KOPT-K1 (cell line): ENCODE data around the gene IFNA21.
A peak's percentile ranks its signal among the peaks of the same experiment; 100 is the strongest.
"Not testable (repeated sequence)": the region's sequence is repeated elsewhere in the genome, so short reads cannot be mapped to it uniquely, and the experiment has no call there.

ENCODE experiments used
- H3K27ac ChIP-seq: fragments of 200-600 bp; sonication (generic); 2 replicates; pipeline ENCODE4 v1.5.1; 2016; ENCODE audit warnings: antibody characterized with exemption, mild to moderate bottlenecking, low read depth, low read length; ENCODE audit not compliant: poor library complexity, severe bottlenecking
- H3K36me3 ChIP-seq: fragments of 200-600 bp; sonication (generic); 2 replicates; pipeline ENCODE4 v1.5.1; 2017; ENCODE audit warnings: antibody characterized with exemption, mild to moderate bottlenecking, low read length, moderate library complexity; ENCODE audit not compliant: insufficient read depth
- H3K9me3 ChIP-seq: fragments of 200-600 bp; sonication (generic); 2 replicates; pipeline ENCODE4 v1.5.1; 2017; ENCODE audit warnings: antibody characterized with exemption, low read length, mild to moderate bottlenecking; ENCODE audit not compliant: insufficient read depth, poor library complexity, severe bottlenecking

IFNA21 gene

DNA sequence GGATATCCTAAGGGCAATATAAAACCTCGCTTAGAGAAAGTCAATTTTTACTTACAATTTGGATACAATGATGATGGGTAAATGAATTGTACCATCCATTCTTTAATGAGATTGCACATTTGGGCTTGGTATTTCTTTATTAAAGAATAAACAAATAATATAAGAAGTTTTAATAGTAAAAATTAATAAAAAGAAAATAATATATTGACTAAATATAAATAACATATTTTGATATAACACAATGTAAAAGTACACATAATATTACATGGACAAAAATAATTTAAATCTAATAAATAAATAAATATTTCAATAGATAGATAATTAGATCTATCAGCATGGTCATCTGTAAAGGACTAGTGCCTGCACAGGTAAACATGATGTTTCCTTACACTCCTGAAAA is 944 bp downstream of the IFNA21 start:
- Histone ChIP-seq H3K36me3 (no peaks in the 10 kb centered on the region), H3K27ac (no peak overlapping the region), H3K9me3 (no peaks in the 10 kb centered on the region)

GRCh38 chr9:21160178-21160577 is 6.3 kb downstream of the IFNA21 start:
- Histone ChIP-seq H3K9me3 (peaks cover 7% of the 10 kb centered on the region), H3K36me3 (no peaks in the 10 kb centered on the region), H3K27ac (peak overlapping the region; percentile 15)

- Histone ChIP-seq H3K9me3 (peaks cover 7% of the 10 kb centered on the region), H3K36me3 (no peaks in the 10 kb centered on the region), H3K27ac (no peak overlapping the region)
Measured at GRCh38 chr9:21155501-21155900, 11.0 kb downstream of the IFNA21 start.

DNA sequence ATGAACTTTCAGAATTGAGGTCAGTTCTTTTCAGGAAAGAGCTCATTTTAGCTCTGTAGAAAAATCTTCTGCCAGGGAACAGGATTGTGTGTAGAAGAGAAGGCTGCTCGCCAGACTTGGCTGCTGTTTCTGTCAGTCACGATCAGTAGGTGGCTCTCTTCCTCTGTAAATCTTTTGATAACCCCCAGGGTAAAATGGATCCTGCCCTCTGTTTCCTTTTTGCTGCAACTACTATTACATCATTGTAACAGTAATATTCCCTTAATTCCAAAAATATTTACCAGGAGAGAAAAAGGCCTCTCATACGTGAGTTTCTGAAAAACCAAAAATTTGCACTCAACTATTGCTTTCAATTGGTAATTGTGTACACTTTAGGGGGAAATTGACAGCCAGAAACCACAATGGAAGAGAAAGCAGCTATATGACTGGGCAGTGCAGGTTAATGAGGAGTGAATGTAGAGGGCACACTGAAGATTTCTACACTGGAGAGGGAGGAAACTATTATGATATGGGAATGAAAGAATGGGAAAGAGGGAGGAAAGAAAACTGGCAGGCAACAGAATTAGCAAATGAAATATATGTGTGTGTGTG is 12.3 kb downstream of the IFNA21 start:
- Histone ChIP-seq H3K36me3 (no peaks in the 10 kb centered on the region), H3K9me3 (peaks cover 7% of the 10 kb centered on the region), H3K27ac (no peak overlapping the region)

- Histone ChIP-seq H3K9me3 (peaks cover 12% of the 10 kb centered on the region), H3K27ac (no peak overlapping the region), H3K36me3 (no peaks in the 10 kb centered on the region)
Measured at GRCh38 chr9:21153336-21154017, 13.0 kb downstream of the IFNA21 start.

DNA sequence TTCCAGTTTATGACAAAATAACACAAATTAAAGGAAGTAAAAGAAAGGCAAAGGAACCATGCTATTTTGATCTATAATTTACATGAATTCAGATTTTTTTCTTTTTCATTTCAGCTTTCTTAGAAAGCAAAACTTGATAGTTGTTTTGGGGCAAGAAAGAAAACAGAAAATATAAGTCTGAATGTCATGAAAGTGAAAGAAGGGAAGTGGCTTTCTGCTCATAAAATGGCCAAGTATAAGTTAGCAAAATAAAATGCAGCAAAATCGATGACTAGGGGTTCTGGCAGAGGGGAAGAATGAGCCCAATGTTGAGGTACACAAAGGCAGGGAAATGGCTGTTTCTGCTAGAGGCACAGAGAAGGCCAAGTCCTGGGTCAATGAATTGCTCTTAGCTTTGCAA is 21.9 kb downstream of the IFNA21 start:
- no peak overlapping the region for H3K27ac ChIP-seq
- H3K9me3 ChIP-seq, result peaks cover 23% of the 10 kb centered on the region
- H3K36me3 ChIP-seq, result no peaks in the 10 kb centered on the region

DNA sequence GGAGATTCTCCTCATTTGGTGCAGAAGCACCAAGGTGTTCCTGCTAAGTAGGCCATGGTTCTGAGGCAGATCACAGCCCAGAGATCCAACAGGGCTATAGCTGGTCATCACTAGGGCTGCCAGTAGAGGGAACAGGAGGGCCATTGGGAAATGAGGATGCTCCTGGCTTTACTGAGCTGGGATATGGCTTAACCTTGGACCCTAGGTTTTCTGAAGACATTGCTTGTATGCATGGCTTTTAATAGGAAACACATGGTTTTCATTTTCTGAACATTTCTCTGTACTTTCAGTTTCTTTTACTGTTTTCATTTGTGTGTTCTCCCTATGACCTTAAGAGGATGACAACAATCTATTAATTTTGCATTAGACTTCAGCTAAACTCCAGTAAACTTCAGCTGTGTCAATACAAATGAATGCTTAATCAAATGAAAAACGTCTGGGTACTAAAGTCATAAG is 25.0 kb downstream of the IFNA21 start, which contains the start of gene IFNW1:
Gene IFNW1 (minus strand): TSS at position 406 of the 456 bp plus-strand sequence. CDS start 262 bp downstream, at position 144.
- H3K36me3 ChIP-seq, result no peaks in the 10 kb centered on the region
- H3K9me3 ChIP-seq, result peaks cover 8% of the 10 kb centered on the region
- no peak within 1 kb of the TSS for H3K27ac ChIP-seq

DNA sequence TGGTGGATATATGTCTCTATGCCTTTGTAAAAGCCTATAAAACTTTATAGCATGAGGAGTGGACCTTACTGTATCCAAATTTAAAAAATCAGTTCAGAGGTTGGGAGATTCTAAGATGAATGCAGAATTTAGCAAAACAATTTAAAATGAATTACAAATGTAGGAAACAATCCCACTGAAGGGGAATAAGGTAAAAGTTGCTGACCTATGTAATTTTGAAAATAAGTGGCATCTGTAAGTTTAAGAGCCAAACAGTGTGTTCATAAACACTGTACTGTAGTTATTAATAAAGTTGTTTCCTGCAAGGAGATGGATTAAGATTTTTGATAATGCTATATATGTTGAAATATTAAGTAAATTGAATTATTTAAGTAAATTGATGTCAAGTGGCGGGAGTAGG is 29.4 kb downstream of the IFNA21 start:
- Histone ChIP-seq H3K9me3 (no peaks in the 10 kb centered on the region), H3K27ac (no peak overlapping the region), H3K36me3 (no peaks in the 10 kb centered on the region)

DNA sequence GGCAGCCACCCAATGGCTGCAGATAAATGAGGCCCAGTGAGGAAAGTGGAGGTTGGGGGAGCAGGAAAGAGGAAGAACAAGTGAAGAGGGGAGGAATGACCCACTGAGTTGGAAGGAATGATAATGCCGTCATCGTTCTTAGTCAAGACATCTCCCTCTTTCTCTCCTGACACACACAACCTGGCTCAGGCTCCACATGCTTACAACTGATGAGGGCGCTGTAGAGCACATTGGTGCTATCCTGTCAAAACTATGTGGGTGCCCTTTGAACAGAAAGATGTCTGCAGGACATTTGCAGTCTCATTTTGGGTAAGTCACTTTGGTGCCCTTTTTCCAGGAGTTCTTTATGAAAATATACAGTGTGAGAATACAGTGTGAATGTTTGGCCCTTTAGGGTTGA is 30.7 kb downstream of the IFNA21 start:
- no peaks in the 10 kb centered on the region for H3K36me3 ChIP-seq
- no peak overlapping the region for H3K27ac ChIP-seq
- no peaks in the 10 kb centered on the region for H3K9me3 ChIP-seq

DNA sequence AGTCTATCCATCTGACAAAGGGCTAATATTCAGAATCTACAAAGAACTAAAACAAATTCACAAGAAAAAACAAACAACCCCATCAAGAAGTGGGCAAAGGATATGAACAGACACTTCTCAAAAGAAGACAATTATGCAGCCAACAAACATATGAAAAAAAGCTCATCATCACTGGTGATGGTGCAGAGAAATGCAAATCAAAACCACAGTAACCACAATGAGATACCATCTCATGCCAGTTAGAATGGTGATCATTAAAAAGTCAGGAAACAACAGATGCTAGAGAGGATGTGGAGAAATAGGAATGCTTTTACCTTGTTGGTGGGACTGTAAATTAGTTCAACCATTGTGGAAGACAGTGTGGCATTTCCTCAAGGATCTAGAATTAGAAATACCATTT is 38.3 kb downstream of the IFNA21 start:
- H3K9me3 ChIP-seq, H3K36me3 ChIP-seq, H3K27ac ChIP-seq: not testable (repeated sequence)

GRCh38 chr9:21121595-21122251 is 44.7 kb downstream of the IFNA21 start:
- H3K9me3 ChIP-seq, result no peaks in the 10 kb centered on the region
- no peak overlapping the region for H3K27ac ChIP-seq
- H3K36me3 ChIP-seq, result no peaks in the 10 kb centered on the region

- no peak overlapping the region for H3K27ac ChIP-seq
- no peaks in the 10 kb centered on the region for H3K9me3 ChIP-seq
- no peaks in the 10 kb centered on the region for H3K36me3 ChIP-seq
Measured at GRCh38 chr9:21121079-21121478, 45.4 kb downstream of the IFNA21 start.

DNA sequence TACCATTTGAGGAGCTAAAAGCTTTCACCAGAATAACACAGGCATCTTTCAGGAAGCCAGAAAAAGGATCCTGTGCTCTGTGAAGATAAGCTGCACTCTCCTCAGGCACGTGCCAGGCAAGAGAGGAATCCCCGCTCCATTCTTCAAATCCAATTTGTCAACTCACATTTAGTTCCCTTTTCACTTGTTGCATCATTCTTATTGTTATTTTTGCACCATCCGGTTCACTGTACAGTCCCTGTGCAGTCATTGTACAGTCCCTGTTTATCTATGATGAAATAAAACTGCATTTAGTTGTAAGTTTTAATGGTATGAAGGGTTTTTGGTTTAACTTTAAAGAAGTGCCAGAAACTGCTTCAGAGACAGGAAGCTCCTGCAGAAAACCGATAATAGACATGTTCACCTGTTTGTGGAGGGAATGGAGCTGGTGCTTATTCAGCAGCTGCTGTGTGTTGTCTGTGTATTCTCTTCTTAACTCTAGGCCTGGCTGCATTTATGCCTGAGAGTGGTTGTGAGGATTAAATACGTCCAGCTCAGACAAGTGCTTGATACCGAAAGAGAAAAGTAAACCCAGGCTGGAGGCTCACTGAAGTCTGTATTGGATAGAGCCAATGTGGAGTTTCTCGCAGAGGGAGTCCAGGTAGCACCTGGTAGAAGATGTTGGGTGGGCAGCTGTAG is 47.2 kb downstream of the IFNA21 start:
- no peaks in the 10 kb centered on the region for H3K36me3 ChIP-seq
- peak overlapping the region; percentile 1 for H3K27ac ChIP-seq

More for the DNA sequence above, 47.2 kb downstream of the IFNA21 start:
- no peaks in the 10 kb centered on the region for H3K9me3 ChIP-seq
